Activated T-helper 1 cell treated with anti-CD3 and anti-CD28 coated beads, Interleukin-2, amount 50 U/mL, for 16 hours (primary cell): Measurements from ENCODE around the gene DHX35.
"Not testable (repeated sequence)": the region's sequence is repeated elsewhere in the genome, so short reads cannot be mapped to it uniquely, and the experiment has no call there.

ENCODE experiments used
- DNase-seq, 2 donors: peaks; one replicate each; pipeline ENCODE4 v3.0.0-alpha.2; 2020; ENCODE audit warnings: low read depth in 1 of 2, low spot score in 1 of 2

DHX35 gene

DNA sequence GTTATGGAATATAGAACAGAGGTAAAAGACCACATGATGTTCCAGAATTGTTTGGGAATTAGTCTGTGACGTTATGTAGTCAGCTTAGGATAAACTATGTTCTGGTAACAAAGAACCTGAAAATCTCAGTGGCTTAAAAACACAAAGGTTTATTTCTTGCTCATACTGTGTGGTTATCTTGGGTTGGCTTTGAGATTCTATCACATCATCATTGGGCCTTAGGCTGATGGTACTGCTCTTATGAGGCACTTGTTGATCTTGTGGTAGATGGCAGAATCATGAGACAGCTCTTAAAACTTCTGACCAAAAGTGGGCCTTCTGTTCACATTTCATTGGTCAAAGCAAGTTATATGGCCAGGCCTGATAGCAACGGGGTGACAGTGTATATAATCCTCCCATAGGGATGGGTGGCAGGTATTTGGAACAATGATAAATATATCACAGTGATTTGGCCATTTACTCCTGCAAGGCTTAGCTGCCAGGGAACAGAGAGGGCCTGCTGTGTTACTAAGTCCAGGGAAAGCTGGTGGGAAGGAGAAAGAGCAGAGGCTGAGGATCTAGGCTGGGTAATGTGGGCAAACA, 13.5 kb downstream of the DHX35 start:
- no peak for DNase-seq

- no peak for DNase-seq
Measured at GRCh38 chr20:38979434-38979833, 17.3 kb downstream of the DHX35 start.

GRCh38 chr20:38979842-38980241, 17.7 kb downstream of the DHX35 start:
- DNase-seq, result no peak

- DNase-seq, result no peak
Measured at GRCh38 chr20:38982291-38982690, 20.1 kb downstream of the DHX35 start.

- DNase-seq, result no peak
Measured at GRCh38 chr20:38985060-38985459, 22.9 kb downstream of the DHX35 start.

DNA sequence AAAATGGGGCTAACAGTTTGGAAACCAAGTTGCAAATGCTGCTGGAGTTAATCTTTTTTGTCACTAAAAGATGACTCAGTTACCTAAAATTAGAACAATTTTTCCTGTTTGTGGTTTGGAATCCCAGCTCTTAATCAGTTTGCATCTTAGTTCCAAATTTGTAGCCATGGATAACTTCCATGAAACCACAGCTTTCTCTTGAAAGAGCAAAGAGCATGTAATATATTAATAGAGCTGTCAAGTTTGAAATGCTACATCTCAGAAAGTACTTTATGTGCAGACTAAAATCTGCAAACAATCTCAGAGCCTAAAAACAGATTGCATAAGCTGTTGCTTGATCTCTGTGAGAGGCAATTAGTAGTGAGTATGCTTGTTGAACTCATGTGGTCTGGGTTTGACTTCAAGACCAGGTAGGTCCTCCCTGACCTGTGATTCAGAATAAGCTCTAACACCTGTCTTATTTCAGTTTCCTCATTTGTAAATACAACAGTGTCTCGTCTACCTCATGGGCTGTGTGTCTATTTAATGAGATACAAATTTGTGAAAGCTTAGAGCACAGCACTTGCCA, 23.5 kb downstream of the DHX35 start:
- no peak for DNase-seq

GRCh38 chr20:38986663-38987062, 24.5 kb downstream of the DHX35 start:
- DNase-seq, result no peak

- no peak for DNase-seq
Measured at GRCh38 chr20:38987777-38988176, 25.6 kb downstream of the DHX35 start.

DNA sequence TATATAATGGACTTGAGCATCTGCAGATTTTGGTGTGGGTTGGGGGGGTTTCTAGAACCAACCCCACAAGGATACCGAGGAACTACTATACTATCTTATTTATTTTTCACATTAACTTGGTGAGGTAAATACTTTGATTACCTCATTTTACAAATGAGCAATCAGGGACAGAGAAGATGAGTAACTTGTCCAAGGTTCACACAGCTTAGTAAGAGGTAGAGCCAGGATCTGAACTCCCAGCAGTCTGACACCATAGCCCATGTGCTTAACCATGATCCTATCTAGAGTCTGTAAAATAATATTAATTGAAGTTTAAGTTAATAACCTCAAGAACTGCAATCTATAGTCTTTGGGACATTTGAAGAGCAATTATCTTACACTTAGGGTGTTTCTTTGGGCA, 28.6 kb downstream of the DHX35 start:
- DNase-seq, result no peak

DNA sequence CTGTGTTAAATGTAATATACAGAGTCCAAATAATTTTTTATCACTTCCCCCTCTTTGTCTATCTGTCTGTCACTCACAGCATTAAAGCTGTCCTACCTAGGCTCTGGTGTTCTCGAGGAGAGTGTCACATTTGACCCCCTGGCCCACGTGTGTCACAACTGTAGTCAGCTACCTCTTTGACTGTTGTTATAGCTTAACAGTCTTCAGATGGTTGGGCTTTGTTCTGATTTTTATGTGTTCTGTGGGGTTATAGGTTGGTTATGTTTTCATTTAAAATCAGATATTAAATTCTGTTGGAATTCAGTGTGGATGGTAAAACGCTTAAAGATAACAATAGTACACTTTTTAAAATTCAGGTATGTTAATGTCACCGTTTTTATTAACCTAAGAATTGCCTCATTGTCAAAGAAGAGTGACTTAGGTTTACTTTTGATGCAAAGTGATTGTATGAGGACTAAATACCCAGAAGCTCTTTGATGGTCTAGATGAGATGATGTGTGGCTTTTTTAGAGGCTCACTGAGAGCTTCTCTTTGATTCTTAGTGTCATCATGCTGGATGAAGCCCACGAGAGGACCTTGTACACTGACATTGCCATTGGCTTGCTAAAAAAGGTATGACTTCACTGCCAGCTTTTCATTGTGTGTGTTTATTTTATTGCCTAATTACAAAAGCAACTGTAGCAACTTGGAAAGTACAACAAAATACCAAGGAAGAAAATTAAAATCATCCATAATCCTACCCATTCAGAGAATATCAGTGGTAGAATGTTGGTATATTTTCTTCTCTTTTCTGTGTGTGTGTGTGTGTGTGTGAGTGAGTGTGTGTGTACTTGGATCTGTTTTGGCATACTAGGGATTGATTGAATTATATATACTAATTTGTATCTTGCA, 29.9 kb downstream of the DHX35 start:
- DNase-seq, result no peak

DNA sequence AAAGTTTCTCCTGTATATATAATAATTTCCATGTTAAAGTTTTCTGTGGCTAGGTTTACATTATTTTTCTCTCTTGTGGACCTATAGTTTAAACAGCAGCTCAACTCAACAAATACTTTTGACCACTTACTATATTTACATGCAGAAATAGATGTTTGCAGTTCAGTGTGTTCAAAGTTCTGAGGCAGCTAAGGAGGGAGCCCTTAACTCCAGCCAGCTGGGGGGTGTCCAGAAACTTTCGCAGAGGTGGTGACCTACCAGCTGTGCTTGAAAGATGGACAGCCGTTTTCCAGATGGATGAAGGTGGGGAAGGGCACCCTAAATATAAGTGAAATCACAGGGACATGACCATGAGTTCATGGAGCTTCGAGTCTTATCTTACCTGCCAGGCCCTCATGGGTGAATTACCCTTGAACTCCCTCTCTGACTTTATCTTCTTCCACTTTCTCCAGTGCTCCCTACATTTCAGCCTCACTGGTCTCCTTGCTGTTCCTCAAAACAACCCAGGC, 33.4 kb downstream of the DHX35 start:
- no peak for DNase-seq

DNA sequence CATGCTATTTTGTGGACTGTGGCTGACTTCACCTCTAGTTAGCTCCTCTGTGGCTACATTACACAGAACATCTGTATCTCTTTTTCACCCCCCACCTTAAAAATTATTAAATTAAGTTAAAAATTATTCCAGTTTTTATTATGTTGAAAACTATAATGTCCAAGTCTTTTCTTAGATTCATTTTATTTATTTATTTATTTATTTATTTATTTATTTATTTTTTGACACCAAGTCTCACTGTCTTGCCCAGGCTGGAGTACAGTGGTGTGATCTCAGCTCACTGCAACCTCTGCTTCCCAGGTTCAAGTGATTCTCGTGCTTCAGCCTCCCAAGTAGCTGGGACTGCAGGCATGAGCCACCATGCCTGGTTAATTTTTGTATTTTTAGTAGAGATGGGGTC, 34.7 kb downstream of the DHX35 start:
- not testable (repeated sequence) for DNase-seq

DNA sequence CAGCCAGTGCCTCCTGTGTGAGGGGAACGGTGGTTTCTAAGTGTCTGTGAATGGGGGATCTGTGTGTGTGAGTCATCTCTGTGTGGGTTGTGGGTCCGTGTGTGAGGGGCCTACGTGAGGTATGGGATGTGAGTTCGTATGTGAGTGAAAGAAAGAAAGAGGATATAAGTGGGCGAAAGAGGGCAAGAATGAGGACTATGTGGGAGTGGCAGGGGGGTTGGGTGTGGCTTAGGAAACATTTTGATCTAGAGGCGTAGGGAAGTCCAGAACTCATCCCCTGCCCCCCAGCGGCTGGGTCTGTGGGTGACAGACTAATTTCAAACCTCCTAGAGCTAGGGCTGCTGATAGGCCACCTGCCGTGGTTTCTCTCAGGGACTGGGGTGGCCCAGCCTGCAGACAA, 35.5 kb downstream of the DHX35 start:
- peak in 1 of 2 donors; percentile 4 for DNase-seq

- DNase-seq, result no peak
Measured at GRCh38 chr20:38999217-38999616, 37.1 kb downstream of the DHX35 start.

DNA sequence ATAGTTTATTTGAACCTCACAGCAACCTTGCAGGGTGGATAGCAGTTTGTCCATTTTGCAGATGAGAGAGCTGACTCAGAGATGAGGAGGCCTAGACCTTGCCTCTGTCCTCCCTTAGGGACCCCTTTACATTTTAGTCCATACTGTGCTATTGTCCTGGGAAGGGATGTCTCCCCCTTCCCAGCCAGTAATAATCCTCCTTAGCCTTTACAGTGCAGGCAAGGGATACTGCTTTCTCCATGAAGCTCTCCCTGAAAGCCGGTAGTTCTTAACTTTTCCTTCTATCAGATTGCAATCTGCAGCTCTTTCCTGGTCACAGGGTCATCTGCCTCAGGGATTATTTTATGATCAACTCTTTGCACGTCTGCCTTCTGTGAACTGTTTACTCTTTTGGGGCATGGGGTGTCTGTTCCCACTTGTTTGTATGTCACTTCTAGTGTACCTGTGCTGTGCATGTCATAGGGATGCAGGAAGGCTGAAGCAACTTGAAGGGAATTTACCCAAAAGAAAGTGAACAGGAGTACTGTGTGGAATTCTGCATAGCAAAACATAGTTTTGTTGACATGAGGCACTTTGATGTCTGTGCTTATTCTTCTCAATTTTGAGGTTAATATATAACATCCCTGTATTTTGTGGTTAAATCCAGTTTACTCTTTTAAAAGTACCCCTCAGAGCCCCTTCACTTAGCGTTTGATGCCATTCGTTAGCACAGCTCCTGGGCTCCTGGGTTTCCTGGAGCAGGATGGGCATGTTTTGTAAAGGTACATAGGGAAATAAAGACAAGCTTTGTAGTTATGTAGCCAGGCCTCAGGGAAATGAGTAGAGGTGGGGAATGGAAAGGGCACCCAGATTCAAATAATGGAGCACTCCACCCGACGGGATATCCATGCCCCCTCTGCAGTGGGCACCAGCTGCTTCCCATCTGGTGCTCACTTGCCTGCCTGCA, 38.1 kb downstream of the DHX35 start:
- no peak for DNase-seq

GRCh38 chr20:39004508-39004907, 42.4 kb downstream of the DHX35 start:
- peak in 1 of 2 donors; percentile 25 for DNase-seq

- no peak for DNase-seq
Measured at GRCh38 chr20:39009348-39009747, 47.2 kb downstream of the DHX35 start.

- DNase-seq, result no peak
Measured at GRCh38 chr20:39010496-39010895, 48.4 kb downstream of the DHX35 start.

DNA sequence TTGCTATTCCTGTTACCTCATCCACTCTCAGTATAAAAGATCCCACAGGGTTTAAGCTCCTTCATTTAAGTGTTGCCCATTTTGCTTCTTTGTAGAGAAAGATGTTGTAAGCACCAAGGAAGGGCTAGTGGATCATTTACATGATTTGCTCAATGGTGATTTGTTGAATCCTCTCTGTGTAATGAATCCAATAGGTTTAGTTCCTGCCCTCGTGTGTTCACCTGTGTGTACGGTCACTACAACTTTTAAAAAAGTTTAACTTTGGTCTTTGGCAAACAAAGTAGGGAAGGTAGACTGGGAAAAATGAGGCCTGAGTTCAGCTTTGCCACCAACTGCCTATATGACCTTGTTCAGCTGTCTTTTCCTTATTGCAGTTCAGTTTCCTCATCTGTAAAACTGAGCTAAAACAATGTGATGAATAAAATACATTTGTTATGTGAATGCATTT, 51.5 kb downstream of the DHX35 start:
- no peak for DNase-seq

DNA sequence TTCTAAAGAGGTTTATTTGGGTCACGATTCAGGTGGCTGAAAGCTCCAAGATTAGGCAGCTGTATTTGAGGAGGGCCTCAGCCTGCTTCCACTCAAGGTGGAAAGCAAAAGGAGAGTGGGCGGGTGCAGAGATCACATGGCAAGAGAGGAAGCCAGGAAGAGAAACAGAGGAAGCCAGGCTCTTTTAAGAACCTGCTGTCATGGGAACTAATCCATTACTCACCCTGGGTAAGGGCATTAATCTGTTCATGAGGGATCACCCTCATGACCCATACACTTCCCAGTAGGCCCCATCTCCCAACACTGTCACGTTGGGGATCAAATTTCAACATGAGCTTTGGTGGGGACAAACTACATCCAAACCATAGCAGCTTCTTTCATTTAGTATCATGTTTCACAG, 53.9 kb downstream of the DHX35 start:
- DNase-seq, result no peak

GRCh38 chr20:39016506-39016905, 54.4 kb downstream of the DHX35 start:
- no peak for DNase-seq
